Smooth muscle cell (in vitro differentiated cells): ENCODE measurements around the gene IQSEC3. TPM values are rescaled to one million over a fixed set of nuclear protein-coding genes. Genes with fewer than 3 reads are reported as not detected.

Experiments used
- DNase-seq: peaks from one replicate; lab custom pipeline; 2025; ENCODE audit not compliant: unreplicated experiment; lab: John Stamatoyannopoulos, UW
- H2AFZ ChIP-seq: fragments of 200-600 bp; sonication (generic); 2 replicates; pipeline ENCODE4 v1.6.0; 2016; ENCODE audit warnings: antibody characterized with exemption, low read depth, mild to moderate bottlenecking
- H3F3A ChIP-seq: fragments of 200-600 bp; sonication (generic); 2 replicates; pipeline ENCODE4 v1.6.0; 2017; ENCODE audit warnings: antibody characterized with exemption, low read depth
- H3K27ac ChIP-seq: fragments of 200-600 bp; sonication (generic); 2 replicates; pipeline ENCODE4 v1.5.1; 2016; ENCODE audit warnings: low read depth, mild to moderate bottlenecking
- H3K27me3 ChIP-seq: fragments of 200-600 bp; sonication (generic); 2 replicates; pipeline ENCODE4 v1.6.1; 2016; ENCODE audit warnings: low read depth, mild to moderate bottlenecking
- H3K36me3 ChIP-seq: fragments of 200-600 bp; sonication (generic); 2 replicates; pipeline ENCODE4 v1.5.1; 2016; ENCODE audit warnings: low read depth
- H3K4me1 ChIP-seq: fragments of 200-600 bp; sonication (generic); 2 replicates; pipeline ENCODE4 v1.5.1; 2016; ENCODE audit warnings: low read depth
- H3K4me2 ChIP-seq: fragments of 200-600 bp; sonication (generic); 2 replicates; pipeline ENCODE4 v1.6.0; 2016; ENCODE audit warnings: mild to moderate bottlenecking
- H3K4me3 ChIP-seq: fragments of 200-600 bp; sonication (generic); 2 replicates; pipeline ENCODE4 v1.5.1; 2016; ENCODE audit warnings: mild to moderate bottlenecking
- H3K79me2 ChIP-seq: fragments of 200-600 bp; sonication (generic); 2 replicates; pipeline ENCODE4 v1.6.0; 2016; ENCODE audit warnings: low read depth, mild to moderate bottlenecking
- H3K9ac ChIP-seq: fragments of 200-600 bp; sonication (generic); 2 replicates; pipeline ENCODE4 v1.6.0; 2016; ENCODE audit warnings: low read depth
- H3K9me3 ChIP-seq: fragments of 200-600 bp; sonication (generic); replicated peaks from 2 replicates; pipeline ENCODE4 v1.5.1; 2016; ENCODE audit warnings: low read depth
- H4K20me1 ChIP-seq: fragments of 200-600 bp; sonication (generic); 2 replicates; pipeline ENCODE4 v1.6.0; 2016; ENCODE audit warnings: low read depth
- WGBS: methylation state at CpG from one replicate; pipeline ENCODE4 v1.1.7; 2016; ENCODE audit warnings: low lambda C conversion rate; 5-methylcytosine and 5-hydroxymethylcytosine counted together
- polyA plus RNA-seq: library from polyadenylated mRNA; unstranded; fragments of >200 nt; fragmentation: Nextera tagmentation; extraction: Ambion mirVana; gene quantifications from 2 replicates; pipeline ENCODE4 v1.2.1, GENCODE V29; 2016
- total RNA-seq: library from RNA; depleted of rRNA; stranded (reverse); fragments of >200 nt; gene quantifications from 2 replicates; pipeline ENCODE4 v1.2.3, GENCODE V29; 2014
- TF ChIP-seq, protein P1 (sequence below): fragments of 200-600 bp; sonication (generic); IDR thresholded peaks from 2 replicates; pipeline ENCODE4 v1.5.1; 2017; ENCODE audit warnings: borderline replicate concordance, mild to moderate bottlenecking, antibody characterized with exemption; ENCODE audit not compliant: insufficient read depth, poor library complexity, severe bottlenecking

Gene IQSEC3
- total and polyA plus RNA-seq, 2 experiments from 2014 or later, result 0.72 to 2.4 TPM

DNA sequence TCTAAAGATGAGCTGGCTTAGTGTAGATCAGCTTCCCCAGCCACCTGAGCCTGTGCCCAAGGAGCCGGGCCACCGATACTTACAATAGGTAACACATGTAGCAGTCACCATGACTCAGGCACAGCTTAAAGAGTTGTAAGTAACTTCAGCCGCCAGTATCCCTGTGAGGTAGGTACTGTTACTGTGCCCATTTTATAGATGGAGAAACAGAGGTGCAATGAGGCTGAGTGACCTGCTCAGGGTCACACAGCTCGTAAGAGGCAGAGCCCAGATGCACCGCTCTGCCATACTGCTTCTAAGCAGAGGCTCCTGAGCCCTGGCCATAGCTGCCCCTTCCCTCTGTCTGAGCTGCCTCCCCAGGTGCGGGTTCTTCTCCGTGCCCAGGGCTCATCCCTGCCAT, 58.5 kb downstream of the IQSEC3 start:
- no peaks in the 10 kb centered on the region for H3K27me3 ChIP-seq
- TF ChIP-seq, protein P1, sequence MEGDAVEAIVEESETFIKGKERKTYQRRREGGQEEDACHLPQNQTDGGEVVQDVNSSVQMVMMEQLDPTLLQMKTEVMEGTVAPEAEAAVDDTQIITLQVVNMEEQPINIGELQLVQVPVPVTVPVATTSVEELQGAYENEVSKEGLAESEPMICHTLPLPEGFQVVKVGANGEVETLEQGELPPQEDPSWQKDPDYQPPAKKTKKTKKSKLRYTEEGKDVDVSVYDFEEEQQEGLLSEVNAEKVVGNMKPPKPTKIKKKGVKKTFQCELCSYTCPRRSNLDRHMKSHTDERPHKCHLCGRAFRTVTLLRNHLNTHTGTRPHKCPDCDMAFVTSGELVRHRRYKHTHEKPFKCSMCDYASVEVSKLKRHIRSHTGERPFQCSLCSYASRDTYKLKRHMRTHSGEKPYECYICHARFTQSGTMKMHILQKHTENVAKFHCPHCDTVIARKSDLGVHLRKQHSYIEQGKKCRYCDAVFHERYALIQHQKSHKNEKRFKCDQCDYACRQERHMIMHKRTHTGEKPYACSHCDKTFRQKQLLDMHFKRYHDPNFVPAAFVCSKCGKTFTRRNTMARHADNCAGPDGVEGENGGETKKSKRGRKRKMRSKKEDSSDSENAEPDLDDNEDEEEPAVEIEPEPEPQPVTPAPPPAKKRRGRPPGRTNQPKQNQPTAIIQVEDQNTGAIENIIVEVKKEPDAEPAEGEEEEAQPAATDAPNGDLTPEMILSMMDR, result no peak
- H3K4me3 ChIP-seq, result no peak overlapping the region
- H3K27ac ChIP-seq, result no peak overlapping the region
- no peaks in the 10 kb centered on the region for H3K79me2 ChIP-seq
- WGBS, result 93% methylated on average over 7 of the region's 7 CpGs
- no peak overlapping the region for H3K9ac ChIP-seq
- H3F3A ChIP-seq, result no peaks in the 10 kb centered on the region
- DNase-seq, result no peak
- H3K4me1 ChIP-seq, result no peaks in the 10 kb centered on the region
- no peaks in the 10 kb centered on the region for H3K36me3 ChIP-seq
- no peaks in the 10 kb centered on the region for H3K9me3 ChIP-seq
- no peaks in the 10 kb centered on the region for H4K20me1 ChIP-seq
- no peak overlapping the region for H3K4me2 ChIP-seq
- H2AFZ ChIP-seq, result no peak overlapping the region

DNA sequence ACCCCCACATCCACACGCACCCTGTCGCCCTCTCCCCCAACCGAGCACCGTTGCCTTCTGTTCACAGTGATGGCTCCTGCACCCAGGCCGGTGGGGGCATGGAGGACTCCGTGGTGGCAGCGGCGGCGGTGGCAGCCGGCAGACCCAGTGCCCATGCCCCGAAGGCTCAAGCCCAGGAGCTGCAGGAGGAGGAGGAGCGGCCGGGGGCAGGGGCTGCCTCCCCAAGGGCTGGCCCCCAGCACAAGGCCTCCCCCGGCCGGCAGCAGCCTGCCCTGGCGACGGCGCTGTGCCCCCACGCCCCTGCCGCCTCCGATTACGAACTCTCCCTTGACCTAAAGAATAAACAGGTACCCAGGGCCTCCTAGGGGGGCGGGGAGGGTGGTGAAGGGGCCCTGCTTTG, 59.0 kb downstream of the IQSEC3 start:
- no peaks in the 10 kb centered on the region for H3F3A ChIP-seq
- H3K9me3 ChIP-seq, result no peaks in the 10 kb centered on the region
- TF ChIP-seq, protein P1, result no peak
- H3K9ac ChIP-seq, result no peak overlapping the region
- no peak overlapping the region for H3K4me3 ChIP-seq
- H3K27me3 ChIP-seq, result no peaks in the 10 kb centered on the region
- 95% methylated on average over 20 of the region's 23 CpGs for WGBS
- no peak overlapping the region for H3K27ac ChIP-seq
- H2AFZ ChIP-seq, result no peak overlapping the region
- no peaks in the 10 kb centered on the region for H3K36me3 ChIP-seq
- H3K79me2 ChIP-seq, result no peaks in the 10 kb centered on the region
- no peak overlapping the region for H3K4me2 ChIP-seq
- no peaks in the 10 kb centered on the region for H3K4me1 ChIP-seq
- no peaks in the 10 kb centered on the region for H4K20me1 ChIP-seq
- no peak for DNase-seq

DNA sequence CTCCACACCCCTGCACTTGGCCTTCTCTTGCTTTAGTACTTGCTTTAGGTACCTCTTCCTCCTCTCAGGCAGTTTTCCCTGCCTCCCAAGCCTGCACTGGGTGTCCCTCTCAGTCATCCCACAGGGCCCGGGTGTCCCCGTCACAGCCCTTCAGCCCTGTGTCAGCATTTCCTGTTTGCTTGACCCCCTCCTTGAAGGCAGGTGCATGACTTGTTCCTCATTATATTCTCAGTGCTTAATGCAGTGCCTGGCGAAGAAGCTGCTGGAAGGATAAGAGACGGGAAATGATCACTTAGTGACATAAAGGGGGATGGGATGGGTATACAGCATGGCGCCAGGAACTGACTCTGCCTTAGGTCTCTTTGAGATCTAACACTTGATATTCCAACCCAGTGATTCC, 61.5 kb downstream of the IQSEC3 start:
- no peaks in the 10 kb centered on the region for H3K9me3 ChIP-seq
- H3K4me1 ChIP-seq, result no peaks in the 10 kb centered on the region
- H4K20me1 ChIP-seq, result no peaks in the 10 kb centered on the region
- H3K27ac ChIP-seq, result no peak overlapping the region
- no peaks in the 10 kb centered on the region for H3K36me3 ChIP-seq
- TF ChIP-seq, protein P1, result no peak
- no peak overlapping the region for H2AFZ ChIP-seq
- no peak for DNase-seq
- H3F3A ChIP-seq, result no peaks in the 10 kb centered on the region
- no peak overlapping the region for H3K4me3 ChIP-seq
- H3K79me2 ChIP-seq, result no peaks in the 10 kb centered on the region
- H3K4me2 ChIP-seq, result no peak overlapping the region
- H3K27me3 ChIP-seq, result no peaks in the 10 kb centered on the region
- no peak overlapping the region for H3K9ac ChIP-seq
- 90% methylated on average over 5 of the region's 5 CpGs for WGBS

DNA sequence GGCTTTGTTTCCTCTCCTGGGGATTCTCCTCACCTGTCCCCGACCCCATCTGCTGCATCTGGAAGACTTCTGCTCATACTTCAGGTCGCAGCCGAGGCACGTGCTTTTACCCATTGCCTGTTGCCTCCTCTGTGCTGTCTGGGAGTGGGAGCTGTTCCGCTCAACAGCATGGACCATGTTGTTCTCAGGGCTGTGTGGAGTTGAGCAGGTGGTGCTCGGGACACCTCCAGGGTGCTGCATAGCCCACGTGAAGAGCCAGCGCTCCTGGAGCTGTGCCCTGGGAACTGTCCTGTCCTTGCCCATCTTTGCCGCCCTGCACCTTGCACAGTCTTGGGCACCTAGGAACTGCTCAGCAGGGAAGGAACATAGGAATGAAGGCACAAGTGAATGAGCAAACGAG, 62.4 kb downstream of the IQSEC3 start:
- no peaks in the 10 kb centered on the region for H3K4me1 ChIP-seq
- no peaks in the 10 kb centered on the region for H4K20me1 ChIP-seq
- no peak overlapping the region for H3K4me3 ChIP-seq
- no peak overlapping the region for H2AFZ ChIP-seq
- H3K36me3 ChIP-seq, result no peaks in the 10 kb centered on the region
- no peaks in the 10 kb centered on the region for H3K27me3 ChIP-seq
- no peak for DNase-seq
- H3K4me2 ChIP-seq, result no peak overlapping the region
- TF ChIP-seq, protein P1, result no peak
- H3K9ac ChIP-seq, result no peak overlapping the region
- 82% methylated on average over 10 of the region's 10 CpGs for WGBS
- H3F3A ChIP-seq, result no peaks in the 10 kb centered on the region
- no peaks in the 10 kb centered on the region for H3K79me2 ChIP-seq
- H3K27ac ChIP-seq, result no peak overlapping the region
- no peaks in the 10 kb centered on the region for H3K9me3 ChIP-seq
